B cell (primary cell): Measurements from ENCODE around the gene CYRIA. TPM values are rescaled to one million over a fixed set of nuclear protein-coding genes. Genes with fewer than 3 reads are reported as not detected.
A peak's percentile ranks its signal among the peaks of the same experiment; 100 is the strongest.

Experiments used
- ATAC-seq: fragments of 200-7000 bp; cut with Tn5 transposase; one replicate; pipeline ENCODE4 v1.10.0; 2021; ENCODE audit warnings: low read depth, mild to moderate bottlenecking, moderate number of reproducible peaks, moderate library complexity
- CTCF ChIA-PET: fragments of 350-600 bp; sonication (Branson Sonifier 250); formaldehyde crosslinking; loops from one replicate; lab custom pipeline; 2021; ENCODE audit warnings: antibody characterized with exemption, inconsistent platforms; lab: Charles Lee
- POLR2A ChIA-PET: fragments of 350-600 bp; sonication (Branson Sonifier 250); formaldehyde crosslinking; loops from one replicate; lab custom pipeline; 2021; ENCODE audit warnings: antibody characterized with exemption; lab: Charles Lee
- DNase-seq: peaks from one replicate; pipeline ENCODE4 v3.0.0; 2013
- H2AFZ ChIP-seq: 2 replicates; pipeline ENCODE4 v1.6.1; 2012; ENCODE audit warnings: mild to moderate bottlenecking, low read depth, low read length; ENCODE audit not compliant: insufficient read depth, poor library complexity, severe bottlenecking
- H3K27ac ChIP-seq, 2 donors: 1 replicate in 1 of 2; 2 replicates in 1 of 2; pipeline ENCODE4 v1.5.1; 2012 to 2013; ENCODE audit warnings: low read length in 2 of 2, mild to moderate bottlenecking in 2 of 2, moderate library complexity in 1 of 2
- H3K27me3 ChIP-seq, 4 experiments: fragments of 200-600 bp in 1 of 4; sonication (generic) in 1 of 4; replicated peaks in 1 of 4; 1 replicate in 2 of 4; 2 replicates in 2 of 4; pipeline versions ENCODE4 v1.6.1 to v1.7.0; 2013 to 2016; ENCODE audit warnings: low read length in 3 of 4, mild to moderate bottlenecking in 2 of 4, mixed read lengths in 1 of 4, moderate library complexity in 1 of 4; ENCODE audit not compliant: insufficient read depth in 4 of 4, control insufficient read depth in 3 of 4; ENCODE audit errors: control extremely low read depth in 1 of 4
- H3K36me3 ChIP-seq, 2 experiments: replicated peaks in 1 of 2; 1 replicate in 1 of 2; 2 replicates in 1 of 2; pipeline versions ENCODE4 v1.6.1 to v1.7.1; 2013; ENCODE audit warnings: low read length in 1 of 2; ENCODE audit not compliant: insufficient read depth in 2 of 2, control insufficient read depth in 1 of 2; ENCODE audit errors: control extremely low read depth in 1 of 2, extremely low read depth in 1 of 2
- H3K4me1 ChIP-seq, 2 donors: fragments of 200-600 bp in 1 of 2; sonication (generic) in 1 of 2; 1 replicate in 1 of 2; 2 replicates in 1 of 2; pipeline versions ENCODE4 v1.5.1 to v1.6.1; 2013 to 2017; ENCODE audit warnings: low read length in 2 of 2; ENCODE audit not compliant: control insufficient read depth in 2 of 2, insufficient read depth in 2 of 2
- H3K4me2 ChIP-seq: replicated peaks from 2 replicates; pipeline ENCODE3; 2012; ENCODE audit warnings: mild to moderate bottlenecking, low read depth, low read length; ENCODE audit not compliant: poor library complexity, severe bottlenecking
- H3K4me3 ChIP-seq, 5 experiments: fragments of 200-600 bp in 1 of 5; sonication (generic) in 1 of 5; 1 replicate in 3 of 5; 2 replicates in 2 of 5; pipeline versions ENCODE4 v1.5.1 to v1.7.0; 2011 to 2016; ENCODE audit warnings: low read length in 4 of 5, mild to moderate bottlenecking in 4 of 5, low read depth in 2 of 5, control low read depth in 1 of 5, moderate library complexity in 1 of 5; ENCODE audit not compliant: insufficient read depth in 1 of 5; ENCODE audit errors: control extremely low read depth in 1 of 5, extremely low read depth in 1 of 5
- H3K79me2 ChIP-seq: fragments of 200-600 bp; sonication (generic); one replicate; pipeline ENCODE4 v1.6.0; 2016; ENCODE audit warnings: low read length; ENCODE audit not compliant: control insufficient read depth, insufficient read depth
- H3K9ac ChIP-seq: fragments of 200-600 bp; sonication (generic); 2 replicates; pipeline ENCODE4 v1.6.1; 2017; ENCODE audit warnings: mild to moderate bottlenecking, low read length, moderate library complexity
- H3K9me3 ChIP-seq, 3 donors: one replicate each; pipeline versions ENCODE4 v1.6.1 to v1.7.1; 2013; ENCODE audit warnings: low read length in 2 of 3; ENCODE audit not compliant: control insufficient read depth in 2 of 3, insufficient read depth in 1 of 3; ENCODE audit errors: control extremely low read depth in 1 of 3
- H4K20me1 ChIP-seq: 2 replicates; pipeline ENCODE4 v1.6.0; 2012; ENCODE audit warnings: mild to moderate bottlenecking, low read length; ENCODE audit not compliant: insufficient read depth, control insufficient read depth, poor library complexity, severe bottlenecking
- H3K27ac Mint-ChIP-seq: one replicate; pipeline ENCODE4 v1.8.0; 2021; ENCODE audit warnings: mixed read lengths
- H3K27me3 Mint-ChIP-seq: one replicate; pipeline ENCODE4 v1.8.0; 2021; ENCODE audit warnings: mixed read lengths
- H3K4me1 Mint-ChIP-seq: one replicate; pipeline ENCODE4 v1.8.0; 2021; ENCODE audit warnings: mixed read lengths
- H3K4me3 Mint-ChIP-seq: one replicate; pipeline ENCODE4 v1.8.0; 2021; ENCODE audit warnings: mixed read lengths
- H3K9me3 Mint-ChIP-seq: one replicate; pipeline ENCODE4 v1.8.0; 2022; ENCODE audit warnings: mixed read lengths; ENCODE audit not compliant: insufficient read depth
- CTCF ChIP-seq: fragments of 200-600 bp; IDR thresholded peaks from one replicate; pipeline ENCODE4 v1.8.0; 2022; ENCODE audit warnings: antibody characterized with exemption, mild to moderate bottlenecking
- EZH2 ChIP-seq: IDR thresholded peaks from 2 replicates; pipeline ENCODE4 v1.6.1; 2012; ENCODE audit warnings: borderline replicate concordance, low read depth, mild to moderate bottlenecking, moderate library complexity, low read length; ENCODE audit not compliant: insufficient read depth, poor library complexity, severe bottlenecking
- WGBS: methylation state at CpG from one replicate; pipeline ENCODE4 v1.1.5; 2013; ENCODE audit warnings: missing lambda C conversion rate; ENCODE audit not compliant: insufficient coverage; 5-methylcytosine and 5-hydroxymethylcytosine counted together
- intact Hi-C: fragments of 100-400 bp; cut with micrococcal nuclease; formaldehyde crosslinking; loops from one replicate; pipeline ENCODE4 v1.10.0; 2022
- polyA plus RNA-seq: library from polyadenylated mRNA; depleted of rRNA; stranded (reverse); fragments of >200 nt; gene quantifications from 2 replicates; pipeline ENCODE4 v1.2.3, GENCODE V29; 2012
- total RNA-seq, 2 donors: library from RNA; stranded (reverse); fragments of 120-200 nt in 1 of 2; gene quantifications; 1 replicate in 1 of 2; 2 replicates in 1 of 2; pipeline versions ENCODE4 v1.2.3 to v1.2.4, GENCODE V29; 2013 to 2022

CYRIA gene
- total and polyA plus RNA-seq, 2 donors (not counting 1 experiment from before 2014, with no cell fraction given) = 16.8 to 58.8 TPM

GRCh38 chr2:16639431-16639830 is 26.2 kb downstream of the CYRIA start:
- peak overlapping the region; percentile 36 for H3K9ac ChIP-seq
- POLR2A ChIA-PET = no interaction called here

More at GRCh38 chr2:16639431-16639830, 26.2 kb downstream of the CYRIA start:
- H3K9me3 ChIP-seq = peaks cover 0 to 13% (median 5%) of the 10 kb centered on the region in 3 donors
- ATAC-seq (no peak), DNase-seq (no peak)
- peak overlapping the region in 1 of 2 donors; percentile 52 for H3K27ac ChIP-seq
- TF ChIP-seq CTCF (no peak), EZH2 (no peak)
- H3K27me3 Mint-ChIP-seq = no peaks in the 10 kb centered on the region
- peaks cover 97% of the 10 kb centered on the region for H3K79me2 ChIP-seq
- no peak overlapping the region for H3K4me3 ChIP-seq
- 40% methylated on average over 1 of the region's 2 CpGs for WGBS
- H3K4me3 Mint-ChIP-seq = no peak overlapping the region
- H3K27me3 ChIP-seq = no peaks in the 10 kb centered on the region
- H3K27ac Mint-ChIP-seq = no peak overlapping the region
- CTCF ChIA-PET = interaction anchor here (1.0 to 1.6 kb wide), 4 partner anchors 9 to 118 kb away, joined by 3 to 7 read pairs (median 4); no protein-coding TSS in a partner anchor
- peaks cover 0 to 34% of the 10 kb centered on the region in 2 experiments for H3K36me3 ChIP-seq
- H4K20me1 ChIP-seq = peaks cover 47% of the 10 kb centered on the region
- intact Hi-C loops = loop anchor here (2.0 kb wide), 1 partner anchor 15 kb away; no protein-coding TSS in a partner anchor
- peaks cover 16 to 46% of the 10 kb centered on the region in 2 donors for H3K4me1 ChIP-seq
- H3K4me2 ChIP-seq = peak overlapping the region; percentile 42
- H2AFZ ChIP-seq = no peak overlapping the region
- peaks cover 93% of the 10 kb centered on the region for H3K4me1 Mint-ChIP-seq
- H3K9me3 Mint-ChIP-seq = no peaks in the 10 kb centered on the region
